DND-41 (cell line): ENCODE measurements around the gene AKAP13.

Experiments used
- ATAC-seq: fragments of 200-7000 bp; cut with Tn5 transposase; 3 replicates; pipeline ENCODE4 v1.9.1; 2021; ENCODE audit warnings: low read depth; ENCODE audit not compliant: insufficient read depth
- DNase-seq: peaks from one replicate; pipeline ENCODE4 v3.0.0-alpha.2; 2020
- H2AFZ ChIP-seq: 2 replicates; pipeline ENCODE4 v1.6.0; 2012; ENCODE audit warnings: low read depth, low read length
- H3K27ac ChIP-seq: 2 replicates; pipeline ENCODE4 v1.5.1; 2012; ENCODE audit warnings: low read length, inconsistent platforms
- H3K27me3 ChIP-seq: fragments of 200-600 bp; sonication (generic); 2 replicates; pipeline ENCODE4 v1.6.0; 2012; ENCODE audit warnings: low read length, mild to moderate bottlenecking, inconsistent platforms; ENCODE audit not compliant: insufficient read depth, poor library complexity
- H3K36me3 ChIP-seq: 2 replicates; pipeline ENCODE4 v1.5.1; 2012; ENCODE audit warnings: low read length, inconsistent platforms; ENCODE audit not compliant: insufficient read depth
- H3K4me1 ChIP-seq: 2 replicates; pipeline ENCODE4 v1.5.1; 2012; ENCODE audit warnings: mild to moderate bottlenecking, low read length; ENCODE audit not compliant: insufficient read depth
- H3K4me2 ChIP-seq: 2 replicates; pipeline ENCODE4 v1.6.0; 2012; ENCODE audit warnings: mild to moderate bottlenecking, moderate library complexity, low read length, inconsistent platforms; ENCODE audit not compliant: insufficient read depth
- H3K4me3 ChIP-seq, 2 experiments: fragments of 200-600 bp in 1 of 2; shearing (Covaris generic) in 1 of 2; 2 replicates each; pipeline ENCODE4 v1.5.1; 2012 to 2016; ENCODE audit warnings: inconsistent platforms in 2 of 2, low read length in 2 of 2, mild to moderate bottlenecking in 2 of 2, low read depth in 1 of 2, moderate library complexity in 1 of 2
- H3K79me2 ChIP-seq: 2 replicates; pipeline ENCODE4 v1.6.0; 2012; ENCODE audit warnings: low read length, inconsistent platforms; ENCODE audit not compliant: insufficient read depth
- H3K9ac ChIP-seq: 2 replicates; pipeline ENCODE4 v1.6.0; 2012; ENCODE audit warnings: low read depth, mild to moderate bottlenecking, inconsistent platforms, low read length, moderate library complexity
- H3K9me3 ChIP-seq: 2 replicates; pipeline ENCODE4 v1.5.1; 2012; ENCODE audit warnings: low read length, moderate library complexity, mild to moderate bottlenecking, inconsistent platforms; ENCODE audit not compliant: insufficient read depth, severe bottlenecking
- H4K20me1 ChIP-seq: 2 replicates; pipeline ENCODE4 v1.6.0; 2012; ENCODE audit warnings: low read length; ENCODE audit not compliant: insufficient read depth
- EZH2 ChIP-seq: IDR thresholded peaks from 3 replicates; pipeline ENCODE4 v1.6.1; 2012; ENCODE audit warnings: borderline replicate concordance, low read depth, mild to moderate bottlenecking, moderate library complexity, low read length, inconsistent platforms; ENCODE audit not compliant: severe bottlenecking
- TF ChIP-seq, protein P1 (sequence below): IDR thresholded peaks from 2 replicates; pipeline ENCODE4 v1.5.1; 2012; ENCODE audit warnings: borderline replicate concordance, low read length, moderate library complexity, mild to moderate bottlenecking; ENCODE audit not compliant: poor library complexity, severe bottlenecking; ENCODE audit errors: extremely low read depth

Gene AKAP13

DNA sequence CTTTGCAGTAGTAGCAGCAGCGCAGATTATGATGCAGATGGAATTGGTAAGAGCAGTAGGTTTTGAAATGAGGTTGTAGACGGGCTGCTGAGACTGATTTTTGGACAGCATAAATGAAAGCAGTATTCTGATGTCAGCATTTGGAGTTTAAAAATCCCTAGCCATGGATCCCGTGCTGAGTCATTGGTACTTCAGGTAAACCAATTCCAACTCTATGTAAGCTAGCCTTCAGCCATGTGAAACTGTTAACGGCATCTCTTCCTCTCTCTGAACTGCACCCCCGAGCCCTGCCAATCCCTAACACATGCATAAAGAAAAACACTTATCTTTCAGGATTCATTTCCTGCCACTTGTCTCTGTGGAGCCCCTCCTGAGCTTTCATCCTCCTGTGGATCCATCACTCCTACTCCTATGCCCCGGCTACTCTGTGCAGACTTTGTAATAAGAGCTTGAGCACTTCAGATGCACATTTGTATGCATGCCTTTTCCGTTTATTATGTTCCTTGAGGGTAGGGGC is 119.0 kb downstream of the AKAP13 start:
- Histone ChIP-seq H2AFZ (no peak overlapping the region), H3K79me2 (no peaks in the 10 kb centered on the region), H3K4me2 (no peak overlapping the region), H3K9ac (no peak overlapping the region), H3K4me3 (no peak overlapping the region), H3K36me3 (no peaks in the 10 kb centered on the region), H3K9me3 (no peaks in the 10 kb centered on the region), H3K4me1 (no peaks in the 10 kb centered on the region), H4K20me1 (peaks cover 8% of the 10 kb centered on the region; the same call in 1 of the 2 replicates), H3K27me3 (no peaks in the 10 kb centered on the region), H3K27ac (no peak overlapping the region)
- ATAC-seq, result no peak
- DNase-seq, result no peak
- TF ChIP-seq EZH2, result no peak
- TF ChIP-seq, protein P1, sequence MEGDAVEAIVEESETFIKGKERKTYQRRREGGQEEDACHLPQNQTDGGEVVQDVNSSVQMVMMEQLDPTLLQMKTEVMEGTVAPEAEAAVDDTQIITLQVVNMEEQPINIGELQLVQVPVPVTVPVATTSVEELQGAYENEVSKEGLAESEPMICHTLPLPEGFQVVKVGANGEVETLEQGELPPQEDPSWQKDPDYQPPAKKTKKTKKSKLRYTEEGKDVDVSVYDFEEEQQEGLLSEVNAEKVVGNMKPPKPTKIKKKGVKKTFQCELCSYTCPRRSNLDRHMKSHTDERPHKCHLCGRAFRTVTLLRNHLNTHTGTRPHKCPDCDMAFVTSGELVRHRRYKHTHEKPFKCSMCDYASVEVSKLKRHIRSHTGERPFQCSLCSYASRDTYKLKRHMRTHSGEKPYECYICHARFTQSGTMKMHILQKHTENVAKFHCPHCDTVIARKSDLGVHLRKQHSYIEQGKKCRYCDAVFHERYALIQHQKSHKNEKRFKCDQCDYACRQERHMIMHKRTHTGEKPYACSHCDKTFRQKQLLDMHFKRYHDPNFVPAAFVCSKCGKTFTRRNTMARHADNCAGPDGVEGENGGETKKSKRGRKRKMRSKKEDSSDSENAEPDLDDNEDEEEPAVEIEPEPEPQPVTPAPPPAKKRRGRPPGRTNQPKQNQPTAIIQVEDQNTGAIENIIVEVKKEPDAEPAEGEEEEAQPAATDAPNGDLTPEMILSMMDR, result no peak

DNA sequence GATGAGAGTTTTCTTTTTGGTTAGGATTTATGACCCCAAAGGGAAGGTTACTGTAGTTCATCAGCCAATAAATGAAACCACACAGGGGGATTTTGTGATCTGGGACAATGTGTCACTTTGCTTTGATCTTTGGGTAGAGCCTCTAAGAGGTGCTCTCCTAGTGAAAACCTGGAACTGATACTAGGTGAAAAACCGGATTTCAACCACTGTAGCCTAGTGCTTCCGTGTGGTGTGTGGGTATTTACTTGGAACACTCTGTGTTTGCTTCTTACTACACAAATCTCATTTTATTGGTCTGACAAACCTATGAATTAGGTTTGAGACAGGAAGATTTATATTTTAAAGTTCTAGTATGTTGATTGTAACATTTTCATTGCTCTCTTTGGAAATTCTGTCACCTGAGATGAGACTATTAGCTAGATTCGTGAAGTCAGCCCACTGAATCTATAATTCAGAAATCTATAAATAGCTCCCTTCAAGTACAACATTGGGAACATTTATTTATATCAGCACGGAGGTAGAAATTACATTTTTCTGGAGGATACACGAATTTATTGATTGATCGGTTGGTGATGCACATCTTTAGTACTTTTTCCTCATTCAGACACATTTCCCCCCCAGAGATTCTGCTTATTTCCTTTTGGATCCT is 119.8 kb downstream of the AKAP13 start:
- Histone ChIP-seq H3K4me1 (no peaks in the 10 kb centered on the region), H3K4me3 (no peak overlapping the region), H4K20me1 (peaks cover 8% of the 10 kb centered on the region; the same call in 1 of the 2 replicates), H2AFZ (no peak overlapping the region), H3K27me3 (no peaks in the 10 kb centered on the region), H3K27ac (no peak overlapping the region), H3K36me3 (no peaks in the 10 kb centered on the region), H3K79me2 (no peaks in the 10 kb centered on the region), H3K9ac (no peak overlapping the region), H3K4me2 (no peak overlapping the region), H3K9me3 (no peaks in the 10 kb centered on the region)
- DNase-seq, result no peak
- no peak for TF ChIP-seq EZH2
- TF ChIP-seq, protein P1, result no peak
- no peak for ATAC-seq

DNA sequence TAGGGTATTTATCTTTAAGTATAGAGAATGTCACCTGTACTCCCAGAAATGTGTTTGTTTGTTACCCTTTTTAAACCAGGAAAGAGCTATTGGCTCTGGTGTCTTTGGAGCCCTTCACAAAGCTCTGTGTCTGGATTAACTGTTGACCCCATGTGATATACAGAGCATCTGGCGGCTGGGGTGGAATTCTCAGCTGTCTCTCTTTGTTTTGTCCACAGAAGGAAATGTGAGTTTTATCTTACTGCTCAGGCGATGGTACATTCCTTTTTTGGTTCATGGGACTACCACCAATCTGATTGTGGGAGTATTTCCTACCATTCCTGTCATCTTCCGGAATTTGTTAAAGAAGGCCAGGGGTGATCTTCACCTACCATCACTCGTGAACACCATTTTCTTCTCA is 120.3 kb downstream of the AKAP13 start:
- no peak overlapping the region for H3K4me2 ChIP-seq
- H3K4me1 ChIP-seq, result no peaks in the 10 kb centered on the region
- H4K20me1 ChIP-seq, result peaks cover 8% of the 10 kb centered on the region; the same call in 1 of the 2 replicates
- no peaks in the 10 kb centered on the region for H3K36me3 ChIP-seq
- no peak overlapping the region for H3K27ac ChIP-seq
- TF ChIP-seq, protein P1, result no peak
- TF ChIP-seq EZH2, result no peak
- no peak overlapping the region for H3K9ac ChIP-seq
- H3K9me3 ChIP-seq, result no peaks in the 10 kb centered on the region
- no peak overlapping the region for H3K4me3 ChIP-seq
- H3K79me2 ChIP-seq, result no peaks in the 10 kb centered on the region
- DNase-seq (no peak), ATAC-seq (no peak)
- no peaks in the 10 kb centered on the region for H3K27me3 ChIP-seq
- H2AFZ ChIP-seq, result no peak overlapping the region
